ENCODE data around the gene PTPN3. TPM values are rescaled to one million over a fixed set of nuclear protein-coding genes. Genes with fewer than 3 reads are reported as not detected.

Gene PTPN3
- polyA plus RNA-seq, 3 donors: not detected

- Mint-ChIP-seq H3K36me3 (peaks cover 0 to 8% of the 10 kb centered on the region in 2 donors), H3K9me3 (peaks cover 0 to 23% (median 5%) of the 10 kb centered on the region in 7 donors), H3K27ac (no peak overlapping the region), H3K4me3 (peak overlapping the region in 1 of 2 donors; percentile 72), H3K27me3 (ENCODE audit: low read depth in 3 of 3) (peaks cover 65 to 84% (median 73%) of the 10 kb centered on the region in 3 donors), H3K4me1 (peaks cover 4% of the 10 kb centered on the region)
- H3K27ac ChIP-seq (ENCODE audit: low read depth in 1 of 2, low read length in 2 of 2): no peak overlapping the region
- H3K4me2 ChIP-seq (replicated peaks; ENCODE audit: extremely low read depth, low read length, poor library complexity, severe bottlenecking): no peak overlapping the region
- no peak for DNase-seq
- WGBS (ENCODE audit: insufficient coverage): 85% methylated on average over 3 of the region's 4 CpGs
- no peak overlapping the region for H3K4me3 ChIP-seq (replicated peaks in 1 of 3; ENCODE audit: low read depth in 2 of 3, low read length in 3 of 3)
- intact Hi-C loops (cut with micrococcal nuclease): no loop called here
- H2AFZ ChIP-seq (ENCODE audit: insufficient read depth, low read depth, low read length, poor library complexity, severe bottlenecking): no peak overlapping the region
- peaks cover 63 to 88% of the 10 kb centered on the region in 2 donors for H3K27me3 ChIP-seq (ENCODE audit: control insufficient read depth in 2 of 2, insufficient read depth in 2 of 2, low read length in 2 of 2)
- H3K4me1 ChIP-seq (ENCODE audit: control insufficient read depth in 1 of 2, insufficient read depth in 2 of 2, low read length in 2 of 2): no peaks in the 10 kb centered on the region
- H3K36me3 ChIP-seq (replicated peaks in 1 of 2; ENCODE audit: control insufficient read depth in 1 of 2, insufficient read depth in 2 of 2, low read length in 2 of 2): no peaks in the 10 kb centered on the region
- H3K9ac ChIP-seq (ENCODE audit: insufficient read depth, low read length, poor library complexity, severe bottlenecking): no peak overlapping the region
- H3K9me3 ChIP-seq (replicated peaks in 1 of 2; ENCODE audit: control insufficient read depth in 1 of 2, insufficient read depth in 1 of 2, low read length in 2 of 2): peaks cover 0 to 21% of the 10 kb centered on the region in 2 donors
- TF ChIP-seq, protein P1, sequence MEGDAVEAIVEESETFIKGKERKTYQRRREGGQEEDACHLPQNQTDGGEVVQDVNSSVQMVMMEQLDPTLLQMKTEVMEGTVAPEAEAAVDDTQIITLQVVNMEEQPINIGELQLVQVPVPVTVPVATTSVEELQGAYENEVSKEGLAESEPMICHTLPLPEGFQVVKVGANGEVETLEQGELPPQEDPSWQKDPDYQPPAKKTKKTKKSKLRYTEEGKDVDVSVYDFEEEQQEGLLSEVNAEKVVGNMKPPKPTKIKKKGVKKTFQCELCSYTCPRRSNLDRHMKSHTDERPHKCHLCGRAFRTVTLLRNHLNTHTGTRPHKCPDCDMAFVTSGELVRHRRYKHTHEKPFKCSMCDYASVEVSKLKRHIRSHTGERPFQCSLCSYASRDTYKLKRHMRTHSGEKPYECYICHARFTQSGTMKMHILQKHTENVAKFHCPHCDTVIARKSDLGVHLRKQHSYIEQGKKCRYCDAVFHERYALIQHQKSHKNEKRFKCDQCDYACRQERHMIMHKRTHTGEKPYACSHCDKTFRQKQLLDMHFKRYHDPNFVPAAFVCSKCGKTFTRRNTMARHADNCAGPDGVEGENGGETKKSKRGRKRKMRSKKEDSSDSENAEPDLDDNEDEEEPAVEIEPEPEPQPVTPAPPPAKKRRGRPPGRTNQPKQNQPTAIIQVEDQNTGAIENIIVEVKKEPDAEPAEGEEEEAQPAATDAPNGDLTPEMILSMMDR (IDR thresholded peaks at IDR 0.05): no peak
- no peaks in the 10 kb centered on the region for H3K79me2 ChIP-seq (ENCODE audit: insufficient read depth, low read length)
- H4K20me1 ChIP-seq (ENCODE audit: insufficient read depth, low read length): no peaks in the 10 kb centered on the region
Measured at GRCh38 chr9:109496841-109497225, 1.3 kb downstream of the PTPN3 start.

- intact Hi-C loops (cut with micrococcal nuclease): no loop called here
Measured at GRCh38 chr9:109496218-109496617, 1.9 kb downstream of the PTPN3 start.

More at GRCh38 chr9:109496218-109496617, 1.9 kb downstream of the PTPN3 start:
- no peak overlapping the region for H3K4me3 ChIP-seq (replicated peaks in 1 of 3; ENCODE audit: low read depth in 2 of 3, low read length in 3 of 3)
- H3K4me1 Mint-ChIP-seq: peaks cover 4% of the 10 kb centered on the region
- peaks cover 57 to 81% of the 10 kb centered on the region in 2 donors for H3K27me3 ChIP-seq (ENCODE audit: control insufficient read depth in 2 of 2, insufficient read depth in 2 of 2, low read length in 2 of 2)
- TF ChIP-seq, protein P1 (IDR thresholded peaks at IDR 0.05): no peak
- no peak overlapping the region for H3K27ac ChIP-seq (ENCODE audit: low read depth in 1 of 2, low read length in 2 of 2)
- H3K79me2 ChIP-seq (ENCODE audit: insufficient read depth, low read length): no peaks in the 10 kb centered on the region
- H3K27me3 Mint-ChIP-seq (ENCODE audit: low read depth in 3 of 3): peaks cover 62 to 83% (median 70%) of the 10 kb centered on the region in 3 donors
- peaks cover 0 to 21% of the 10 kb centered on the region in 2 donors for H3K9me3 ChIP-seq (replicated peaks in 1 of 2; ENCODE audit: control insufficient read depth in 1 of 2, insufficient read depth in 1 of 2, low read length in 2 of 2)
- no peak overlapping the region for H3K9ac ChIP-seq (ENCODE audit: insufficient read depth, low read length, poor library complexity, severe bottlenecking)
- H3K36me3 ChIP-seq (replicated peaks in 1 of 2; ENCODE audit: control insufficient read depth in 1 of 2, insufficient read depth in 2 of 2, low read length in 2 of 2): no peaks in the 10 kb centered on the region
- no peak for DNase-seq
- peaks cover 0 to 8% of the 10 kb centered on the region in 2 donors for H3K36me3 Mint-ChIP-seq
- H3K4me2 ChIP-seq (replicated peaks; ENCODE audit: extremely low read depth, low read length, poor library complexity, severe bottlenecking): no peak overlapping the region
- H3K4me1 ChIP-seq (ENCODE audit: control insufficient read depth in 1 of 2, insufficient read depth in 2 of 2, low read length in 2 of 2): no peaks in the 10 kb centered on the region
- no peak overlapping the region for H3K27ac Mint-ChIP-seq
- peak overlapping the region in 1 of 2 donors; percentile 72 for H3K4me3 Mint-ChIP-seq
- 60% methylated on average over 1 of the region's 3 CpGs for WGBS (ENCODE audit: insufficient coverage)
- peaks cover 0 to 20% (median 5%) of the 10 kb centered on the region in 7 donors for H3K9me3 Mint-ChIP-seq
- no peak overlapping the region for H2AFZ ChIP-seq (ENCODE audit: insufficient read depth, low read depth, low read length, poor library complexity, severe bottlenecking)
- H4K20me1 ChIP-seq (ENCODE audit: insufficient read depth, low read length): no peaks in the 10 kb centered on the region

All from CD14-positive monocyte (primary cell).